ENCODE measurements around the gene KRTAP12-1.
"Not testable (repeated sequence)": the region's sequence is repeated elsewhere in the genome, so short reads cannot be mapped to it uniquely, and the experiment has no call there.

The KRTAP12-1 gene

DNA sequence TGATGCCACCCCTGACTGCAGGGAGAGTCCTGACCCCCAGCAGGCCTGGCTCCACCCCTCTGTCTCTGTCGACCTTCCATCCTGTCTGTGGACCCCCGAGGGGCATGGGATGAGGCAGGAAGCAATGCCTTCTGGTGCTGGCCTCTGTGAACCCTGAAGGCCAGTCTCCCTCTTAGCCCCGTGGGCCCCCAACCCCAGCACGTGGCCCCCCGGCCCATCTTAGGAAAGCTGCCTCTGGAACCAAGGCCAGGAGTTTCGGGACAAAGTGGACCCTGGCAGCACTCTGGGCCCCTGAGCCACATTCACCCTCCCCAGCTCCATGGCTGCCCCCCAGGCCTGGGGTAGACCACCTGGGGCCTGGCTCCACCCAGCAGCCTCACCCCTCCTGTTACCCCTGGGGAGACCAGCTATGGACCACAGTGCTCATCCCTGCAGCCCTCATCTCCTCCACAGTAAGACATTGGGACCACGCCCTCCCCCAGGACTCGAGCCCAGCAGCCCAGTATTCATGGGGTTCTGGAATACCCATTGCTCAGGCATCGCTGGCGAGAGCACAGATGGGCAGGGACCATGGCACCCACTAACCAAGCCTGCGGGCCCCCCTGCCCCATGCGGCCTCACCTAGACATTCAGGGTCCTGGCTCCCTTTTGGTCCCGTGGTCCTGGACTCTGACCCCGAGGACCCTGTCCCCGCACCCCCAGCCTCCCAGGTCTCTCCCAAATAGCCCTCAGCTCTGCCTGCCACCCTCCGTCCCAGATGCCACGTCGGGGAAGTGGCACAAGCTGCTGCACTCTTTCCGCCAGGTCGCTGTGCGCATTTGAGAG, 43.2 kb downstream of the KRTAP12-1 start:
- DNase-seq, result not testable (repeated sequence)

DNA sequence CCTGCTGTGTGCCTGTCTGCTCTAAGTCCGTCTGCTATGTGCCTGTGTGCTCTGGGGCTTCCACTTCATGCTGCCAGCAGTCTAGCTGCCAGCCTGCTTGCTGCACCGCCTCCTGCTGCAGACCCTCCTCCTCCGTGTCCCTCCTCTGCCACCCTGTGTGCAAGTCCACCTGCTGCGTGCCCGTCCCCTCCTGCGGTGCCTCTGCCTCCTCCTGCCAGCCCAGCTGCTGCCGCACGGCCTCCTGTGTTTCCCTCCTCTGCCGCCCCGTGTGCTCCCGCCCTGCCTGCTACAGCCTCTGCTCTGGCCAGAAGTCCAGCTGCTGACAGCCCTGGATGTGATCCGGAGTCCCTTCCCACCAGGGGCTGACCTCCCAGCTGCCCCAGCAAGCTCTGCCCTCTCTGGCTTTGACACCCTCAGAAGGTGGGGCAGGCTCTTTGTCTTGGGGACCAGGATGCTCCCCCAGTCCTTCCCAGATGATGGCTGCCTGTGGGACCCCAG, 44.1 kb downstream of the KRTAP12-1 start:
- DNase-seq, result not testable (repeated sequence)

DNA sequence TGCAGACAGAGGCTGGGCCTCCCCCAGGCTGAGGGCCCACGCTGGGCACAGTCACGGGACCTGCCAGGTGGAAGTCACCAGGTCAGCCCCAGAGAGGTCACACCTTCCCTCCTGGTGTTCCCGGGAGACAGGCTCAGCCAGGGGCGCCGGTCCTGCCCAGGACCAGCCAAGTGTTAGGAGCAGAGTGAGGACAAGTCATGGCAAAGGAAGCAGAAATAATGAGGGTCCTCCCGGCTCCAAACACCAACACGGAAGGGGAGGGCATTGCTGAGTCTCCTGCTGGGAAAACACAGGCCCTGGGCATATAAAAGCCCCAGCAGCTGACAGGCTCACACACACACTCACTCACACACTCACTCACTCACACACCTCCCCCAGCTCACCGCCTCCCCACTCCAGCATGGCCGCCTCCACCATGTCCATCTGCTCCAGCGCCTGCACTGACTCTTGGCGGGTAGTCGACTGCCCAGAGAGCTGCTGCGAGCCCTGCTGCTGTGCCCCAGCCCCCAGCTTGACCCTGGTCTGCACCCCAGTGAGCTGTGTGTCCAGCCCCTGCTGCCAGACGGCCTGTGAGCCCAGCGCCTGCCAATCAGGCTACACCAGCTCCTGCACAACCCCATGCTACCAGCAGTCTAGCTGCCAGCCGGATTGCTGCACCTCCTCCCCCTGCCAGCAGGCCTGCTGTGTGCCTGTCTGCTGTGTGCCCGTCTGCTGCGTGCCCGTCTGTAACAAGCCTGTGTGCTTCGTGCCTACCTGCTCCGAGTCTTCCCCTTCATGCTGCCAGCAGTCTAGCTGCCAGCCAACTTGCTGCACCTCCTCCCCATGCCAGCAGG, 44.7 kb downstream of the KRTAP12-1 start, which contains the start of gene KRTAP10-10:
KRTAP10-10 (plus strand) TSS at position 339 of the 833 bp plus-strand sequence; CDS start at position 401, 62 bp downstream.
- no peak for DNase-seq

DNA sequence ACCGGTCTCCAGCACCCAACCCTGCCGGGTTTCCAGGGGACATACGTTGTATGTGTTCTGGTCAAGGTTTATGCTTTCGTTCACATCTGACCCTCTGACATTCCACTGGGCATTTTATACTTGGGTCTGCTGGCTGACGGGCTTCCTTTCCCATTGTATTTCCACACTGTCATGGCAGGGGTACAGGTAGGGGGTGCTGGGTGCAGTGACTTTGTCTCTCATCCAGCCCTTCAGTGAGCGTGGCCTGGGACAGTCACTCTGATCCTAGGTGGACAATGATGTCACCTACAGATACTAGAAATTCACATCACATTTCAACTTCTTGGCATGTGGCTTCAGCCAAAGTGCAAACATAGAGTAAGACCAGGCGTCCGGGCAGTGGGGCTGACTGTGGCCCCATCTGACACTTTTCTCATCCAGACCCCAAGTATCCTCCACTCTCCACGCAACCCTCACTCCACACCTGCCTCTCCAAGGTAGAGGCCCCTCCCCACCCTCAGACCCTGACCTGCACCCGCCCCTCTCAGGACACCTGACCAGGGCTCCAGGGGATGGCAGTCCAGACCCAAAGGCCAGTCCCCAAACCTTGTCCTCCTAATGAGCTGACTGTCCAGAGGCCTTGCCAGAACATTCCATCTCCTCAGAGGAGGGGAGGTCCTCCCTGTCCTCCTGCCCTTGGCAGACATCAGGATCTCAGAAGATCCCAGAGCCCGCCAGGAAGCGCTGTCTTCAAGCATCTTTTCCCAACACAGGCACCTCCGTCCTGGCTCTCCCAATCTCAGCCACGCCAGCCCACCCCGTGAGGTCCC, 45.5 kb downstream of the KRTAP12-1 start:
- DNase-seq, result no peak

DNA sequence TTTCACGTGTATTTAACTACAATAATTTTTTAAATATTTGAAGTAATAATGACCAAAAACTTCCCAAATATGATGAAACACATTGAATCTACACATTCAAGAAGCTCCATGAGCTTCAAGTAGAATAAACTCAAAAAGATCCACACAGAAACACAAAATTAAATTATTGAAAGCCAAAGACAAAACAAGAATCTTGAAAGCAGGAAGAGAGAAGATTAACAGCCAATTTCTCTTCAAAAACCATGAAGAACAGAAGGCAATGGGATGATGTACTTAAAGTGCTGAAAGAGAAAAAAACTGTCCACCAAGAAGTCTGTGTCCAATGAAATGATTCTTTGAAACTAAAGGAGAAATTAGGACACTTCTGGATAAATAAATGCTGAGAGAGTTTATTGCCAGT, 49.9 kb downstream of the KRTAP12-1 start:
- no peak for DNase-seq

Measured in hippocampal formation (tissue), 2 donors.